Panc1 (cell line): ENCODE measurements around the gene NEIL1. TPM values are rescaled to one million over a fixed set of nuclear protein-coding genes. Genes with fewer than 3 reads are reported as not detected.
"Not testable (repeated sequence)": the region's sequence is repeated elsewhere in the genome, so short reads cannot be mapped to it uniquely, and the experiment has no call there.

Experiments used
- ATAC-seq: fragments of 200-7000 bp; cut with Tn5 transposase; 2 replicates; pipeline ENCODE4 v1.9.1; 2020; ENCODE audit warnings: mild to moderate bottlenecking, moderate library complexity
- BruUV-seq: library from RNA; stranded (reverse); fragments of 400-500 nt; replicated peaks from 2 replicates; lab custom pipeline; 2021; lab: Mats Ljungman, UMichigan
- CTCF ChIA-PET: fragments of 300-600 bp; sonication (Branson Sonifier 250); formaldehyde crosslinking; loops from one replicate; lab custom pipeline; 2022; ENCODE audit warnings: antibody characterized with exemption; lab: Charles Lee
- POLR2A ChIA-PET: fragments of 300-600 bp; sonication (Branson Sonifier 250); formaldehyde crosslinking; loops from one replicate; lab custom pipeline; 2022; ENCODE audit warnings: antibody characterized with exemption; lab: Charles Lee
- DNase-seq: peaks from one replicate; pipeline ENCODE4 v3.0.0-alpha.2; 2010; ENCODE audit warnings: low read depth, low spot score
- H3K27ac ChIP-seq: 2 replicates; pipeline ENCODE4 v1.5.1; 2011; ENCODE audit warnings: mild to moderate bottlenecking, low read length, inconsistent platforms
- H3K27me3 ChIP-seq: fragments of 200-500 bp; sonication (Bioruptor generic); 2 replicates; pipeline ENCODE4 v1.6.0; 2014; ENCODE audit warnings: low read length, inconsistent platforms; ENCODE audit not compliant: control insufficient read depth, insufficient read depth
- H3K36me3 ChIP-seq: fragments of 200-500 bp; sonication (Bioruptor generic); 2 replicates; pipeline ENCODE4 v1.5.1; 2014; ENCODE audit warnings: inconsistent platforms, mild to moderate bottlenecking, low read length, moderate library complexity; ENCODE audit not compliant: control insufficient read depth, insufficient read depth
- H3K4me1 ChIP-seq: 2 replicates; pipeline ENCODE4 v1.5.1; 2011; ENCODE audit warnings: inconsistent platforms, mild to moderate bottlenecking, low read length, moderate library complexity; ENCODE audit not compliant: control insufficient read depth, insufficient read depth
- H3K4me3 ChIP-seq, 2 experiments: 2 replicates each; pipeline ENCODE4 v1.5.1; 2011 to 2012; ENCODE audit warnings: low read depth in 2 of 2, low read length in 2 of 2, mild to moderate bottlenecking in 2 of 2, inconsistent platforms in 1 of 2, moderate library complexity in 1 of 2
- H3K9me3 ChIP-seq: fragments of 200-500 bp; sonication (Bioruptor generic); 2 replicates; pipeline ENCODE4 v1.5.1; 2014; ENCODE audit warnings: low read depth, mild to moderate bottlenecking, inconsistent platforms, low read length, moderate library complexity; ENCODE audit not compliant: control insufficient read depth, insufficient read depth
- CTCF ChIP-seq: fragments of 450-650 bp; IDR thresholded peaks from 2 replicates; pipeline ENCODE4 v1.5.1; 2017; ENCODE audit warnings: mild to moderate bottlenecking
- POLR2AphosphoS5 ChIP-seq: IDR thresholded peaks from 2 replicates; pipeline ENCODE4 v1.6.1; 2012; ENCODE audit warnings: mild to moderate bottlenecking, low read depth, low read length, moderate library complexity
- REST ChIP-seq, 2 experiments: IDR thresholded peaks; 2 replicates each; pipeline ENCODE4 v1.6.1; 2011 to 2012; ENCODE audit warnings: low read depth in 2 of 2, control low read depth in 1 of 2, low read length in 1 of 2, mild to moderate bottlenecking in 1 of 2, moderate library complexity in 1 of 2; ENCODE audit not compliant: insufficient read depth in 1 of 2
- SIN3A ChIP-seq: IDR thresholded peaks from 2 replicates; pipeline ENCODE4 v1.6.1; 2012; ENCODE audit warnings: low read depth, mild to moderate bottlenecking, low read length, moderate library complexity, borderline replicate concordance; ENCODE audit not compliant: insufficient read depth
- TCF7L2 ChIP-seq: IDR thresholded peaks from 2 replicates; pipeline ENCODE4 v1.6.1; 2011; ENCODE audit warnings: mild to moderate bottlenecking, low read depth, low read length, inconsistent platforms
- in situ Hi-C: cut with HindIII; loops from 2 replicates; pipeline ENCODE4 v1.10.0; 2016; ENCODE audit warnings: low sequenced_read_pairs, low pct_unique_long_range_greater_than_20kb
- intact Hi-C: fragments of 100-400 bp; cut with micrococcal nuclease; formaldehyde crosslinking; loops from one replicate; pipeline ENCODE4 v1.10.0; 2022; ENCODE audit not compliant: unreplicated experiment
- total RNA-seq: library from RNA; stranded (reverse); gene quantifications from one replicate; pipeline ENCODE4 v1.2.1, GENCODE V29; 2021; ENCODE audit not compliant: unreplicated experiment

The NEIL1 gene
- total RNA-seq, 1 experiment from 2014 or later: 3.4 TPM

GRCh38 chr15:75299311-75299688 lies 47.5 kb upstream of the NEIL1 start:
- H3K27ac ChIP-seq, H3K4me3 ChIP-seq, CTCF ChIA-PET, H3K27me3 ChIP-seq, DNase-seq, H3K36me3 ChIP-seq, POLR2A ChIA-PET, H3K9me3 ChIP-seq, in situ Hi-C loops, H3K4me1 ChIP-seq, BruUV-seq, intact Hi-C loops: not testable (repeated sequence)
- ATAC-seq: peak; percentile 97
- TF ChIP-seq CTCF: peak; percentile 72

- CTCF ChIA-PET: interaction anchor here (0.6 to 1.0 kb wide), 2 partner anchors 323 to 1235 kb away, joined by 3 to 5 read pairs; no protein-coding TSS in a partner anchor
These were observed 46.8 kb upstream of the NEIL1 start for GRCh38 chr15:75300026-75300425.

GRCh38 chr15:75302318-75302717 lies 44.5 kb upstream of the NEIL1 start:
- Histone ChIP-seq H3K36me3 (no peaks in the 10 kb centered on the region), H3K27ac (no peak overlapping the region), H3K9me3 (no peaks in the 10 kb centered on the region), H3K4me3 (no peak overlapping the region), H3K27me3 (peaks cover 2% of the 10 kb centered on the region; the same call in 1 of the 2 replicates), H3K4me1 (no peaks in the 10 kb centered on the region)
- in situ Hi-C loops: no loop called here
- no peak for ATAC-seq
- no TSS peak for BruUV-seq
- TF ChIP-seq REST (IDR thresholded peaks at IDR 0.05; ENCODE audit: insufficient read depth in 1 of 2, low read depth in 2 of 2, low read length in 1 of 2): no peak
- TF ChIP-seq POLR2AphosphoS5: no peak
- no peak for TF ChIP-seq TCF7L2
- no peak for TF ChIP-seq CTCF
- no peak for TF ChIP-seq SIN3A
- ChIA-PET POLR2A (no interaction called here), CTCF (no interaction called here)
- DNase-seq: no peak
- intact Hi-C loops: no loop called here

More at GRCh38 chr15:75300026-75300425, 46.8 kb upstream of the NEIL1 start:
- DNase-seq, H3K4me3 ChIP-seq, H3K36me3 ChIP-seq, BruUV-seq, POLR2A ChIA-PET, H3K4me1 ChIP-seq, H3K9me3 ChIP-seq, H3K27ac ChIP-seq, H3K27me3 ChIP-seq, ATAC-seq, in situ Hi-C loops, intact Hi-C loops: not testable (repeated sequence)

- intact Hi-C loops, H3K4me3 ChIP-seq, H3K27ac ChIP-seq, in situ Hi-C loops, BruUV-seq, DNase-seq, ATAC-seq, H3K4me1 ChIP-seq, H3K9me3 ChIP-seq, H3K36me3 ChIP-seq, CTCF ChIA-PET, POLR2A ChIA-PET, H3K27me3 ChIP-seq: not testable (repeated sequence)
These were observed 44.1 kb upstream of the NEIL1 start for GRCh38 chr15:75302753-75303152.
